K562 (cell line): ENCODE data around the gene SARS2. TPM values are rescaled to one million over a fixed set of nuclear protein-coding genes. Genes with fewer than 3 reads are reported as not detected.
A peak's percentile ranks its signal among the peaks of the same experiment; 100 is the strongest.

ENCODE experiments used
- ASH1L ChIP-seq: fragments of 450-650 bp; IDR thresholded peaks from 2 replicates; pipeline ENCODE4 v1.6.1; 2018; ENCODE audit warnings: borderline replicate concordance, mild to moderate bottlenecking, low read depth; ENCODE audit not compliant: partially characterized antibody
- BRCA1 ChIP-seq, 2 experiments: fragments of 450-650 bp in 1 of 2; sonication (generic) in 1 of 2; formaldehyde crosslinking in 1 of 2; IDR thresholded peaks; 2 replicates each; pipeline versions ENCODE4 v1.5.0 to v1.6.1; 2017 to 2020; ENCODE audit warnings: mild to moderate bottlenecking in 1 of 2, missing genetic modification reagents in 1 of 2
- COPS2 ChIP-seq: fragments of 450-650 bp; conservative IDR thresholded peaks from 2 replicates; pipeline ENCODE4 v1.6.1; 2016; ENCODE audit warnings: mild to moderate bottlenecking, moderate library complexity
- DDX20 ChIP-seq: fragments of 450-650 bp; IDR thresholded peaks from 2 replicates; pipeline ENCODE4 v1.6.1; 2016; ENCODE audit warnings: missing genetic modification characterization, low read depth, mild to moderate bottlenecking, missing compliant biosample characterization, moderate library complexity
- FOSL1 ChIP-seq: fragments of 200-800 bp; sonication (Bioruptor generic); conservative IDR thresholded peaks from 2 replicates; pipeline ENCODE4 v1.6.1; 2016; ENCODE audit warnings: missing genetic modification characterization, missing compliant biosample characterization
- GMEB1 ChIP-seq: fragments of 250-450 bp; sonication (Bioruptor Pico); IDR thresholded peaks from 2 replicates; pipeline ENCODE4 v1.4.0; 2020; ENCODE audit warnings: mild to moderate bottlenecking
- IRF1 ChIP-seq: sonication (generic); formaldehyde crosslinking; IDR thresholded peaks from 2 replicates; pipeline ENCODE4 v1.8.0; 2022; ENCODE audit warnings: missing genetic modification reagents, mild to moderate bottlenecking, borderline replicate concordance
- KAT2B ChIP-seq: IDR thresholded peaks from one replicate; pipeline ENCODE4 v1.6.1; 2012; ENCODE audit warnings: low read depth, mild to moderate bottlenecking, control low read depth, inconsistent platforms, low read length, moderate library complexity
- KDM2B ChIP-seq: fragments of 250-450 bp; sonication (Bioruptor Pico); IDR thresholded peaks from 2 replicates; pipeline ENCODE4 v1.8.0; 2021; ENCODE audit warnings: mild to moderate bottlenecking, moderate library complexity
- MYNN ChIP-seq, 2 experiments: sonication (generic); formaldehyde crosslinking in 1 of 2; IDR thresholded peaks; 2 replicates each; pipeline versions ENCODE4 v1.5.0 to v1.6.1; 2016 to 2020; ENCODE audit warnings: antibody characterized with exemption in 1 of 2, missing genetic modification reagents in 1 of 2
- NR4A1 ChIP-seq, 2 experiments: fragments of 250-450 bp in 1 of 2; fragments of 450-650 bp in 1 of 2; sonication (Bioruptor Pico) in 1 of 2; IDR thresholded peaks; 2 replicates each; pipeline versions ENCODE4 v1.4.0 to v1.6.1; 2016 to 2020; ENCODE audit warnings: mild to moderate bottlenecking in 2 of 2, missing compliant biosample characterization in 1 of 2, missing genetic modification characterization in 1 of 2, moderate library complexity in 1 of 2
- RB1 ChIP-seq: fragments of 450-650 bp; IDR thresholded peaks from 2 replicates; pipeline ENCODE4 v1.6.1; 2017; ENCODE audit warnings: low read depth, mild to moderate bottlenecking
- RBM15 ChIP-seq: fragments of 200-400 bp; formaldehyde crosslinking; IDR thresholded peaks from 2 replicates; pipeline ENCODE4 v1.6.1; 2018; ENCODE audit warnings: mild to moderate bottlenecking, low read length, moderate library complexity; ENCODE audit not compliant: insufficient read depth
- SMAD1 ChIP-seq: fragments of 150-350 bp; IDR thresholded peaks from 2 replicates; pipeline ENCODE4 v1.6.1; 2014; ENCODE audit warnings: low read length, low read depth; ENCODE audit not compliant: partially characterized antibody
- SNRNP70 ChIP-seq: fragments of 200-400 bp; formaldehyde crosslinking; optimal IDR thresholded peaks from 2 replicates; pipeline ENCODE3; 2017; ENCODE audit warnings: low read depth, low read length
- SOX6 ChIP-seq: fragments of 450-650 bp; IDR thresholded peaks from 2 replicates; pipeline ENCODE4 v1.6.1; 2014; ENCODE audit warnings: mild to moderate bottlenecking
- SP1 ChIP-seq: sonication (generic); formaldehyde crosslinking; IDR thresholded peaks from 2 replicates; pipeline ENCODE4 v1.8.1; 2022; ENCODE audit warnings: mild to moderate bottlenecking, missing genetic modification reagents
- TRIM28 ChIP-seq: fragments of 450-650 bp; IDR thresholded peaks from 2 replicates; pipeline ENCODE4 v1.6.1; 2017
- ZFX ChIP-seq: sonication (generic); formaldehyde crosslinking; IDR thresholded peaks from 2 replicates; pipeline ENCODE4 v1.8.0; 2022; ENCODE audit warnings: mild to moderate bottlenecking, missing genetic modification reagents, moderate library complexity
- ZNF324 ChIP-seq: fragments of 250-450 bp; sonication (Bioruptor Pico); IDR thresholded peaks from 2 replicates; pipeline ENCODE4 v1.4.0; 2020; ENCODE audit warnings: mild to moderate bottlenecking
- ZNF589 ChIP-seq: fragments of 200-800 bp; sonication (Bioruptor generic); IDR thresholded peaks from 2 replicates; pipeline ENCODE4 v1.6.1; 2016; ENCODE audit warnings: low read depth, missing genetic modification characterization, missing compliant biosample characterization
- polyA plus RNA-seq, 8 experiments: library from polyadenylated mRNA; depleted of rRNA in 4 of 8; stranded (reverse) in 5 of 8; unstranded in 3 of 8; fragments of >200 nt; fragmentation: Nextera tagmentation in 2 of 8; fragmentation: Illumina TruSeq in 1 of 8; extraction: Ambion mirVana in 2 of 8; extraction: Trizol in 1 of 8; gene quantifications; 2 replicates each; pipeline versions ENCODE4 v1.2.1 to v1.2.3, GENCODE V29; 2011 to 2014; ENCODE audit warnings: inconsistent platforms in 1 of 8, missing spikeins in 1 of 8
- total RNA-seq, 7 experiments: library from RNA; depleted of rRNA in 6 of 7; stranded (reverse); fragments of >200 nt in 6 of 7; fragmentation: Illumina TruSeq in 2 of 7; extraction: Trizol in 2 of 7; gene quantifications; 2 replicates each; pipeline versions ENCODE4 v1.2.1 to v1.2.3, GENCODE V29; 2011 to 2021; ENCODE audit warnings: low replicate concordance in 1 of 7
- TF ChIP-seq, protein P1 (sequence below): fragments of 450-650 bp; formaldehyde crosslinking; IDR thresholded peaks from 2 replicates; pipeline ENCODE4 v1.4.0; 2020; ENCODE audit warnings: mild to moderate bottlenecking, moderate library complexity
- TF ChIP-seq, protein P2 (sequence below): IDR thresholded peaks from 2 replicates; pipeline ENCODE4 v1.6.1; 2011; ENCODE audit warnings: borderline replicate concordance, low read depth, mild to moderate bottlenecking, moderate library complexity, low read length; ENCODE audit not compliant: insufficient read depth, poor library complexity, severe bottlenecking

SARS2 gene
- total and polyA plus RNA-seq, 9 of the 15 experiments (the other 6 are each of a cell fraction or from before 2014, with no cell fraction given): 3.1 to 59.1 (median 31.7) TPM

DNA sequence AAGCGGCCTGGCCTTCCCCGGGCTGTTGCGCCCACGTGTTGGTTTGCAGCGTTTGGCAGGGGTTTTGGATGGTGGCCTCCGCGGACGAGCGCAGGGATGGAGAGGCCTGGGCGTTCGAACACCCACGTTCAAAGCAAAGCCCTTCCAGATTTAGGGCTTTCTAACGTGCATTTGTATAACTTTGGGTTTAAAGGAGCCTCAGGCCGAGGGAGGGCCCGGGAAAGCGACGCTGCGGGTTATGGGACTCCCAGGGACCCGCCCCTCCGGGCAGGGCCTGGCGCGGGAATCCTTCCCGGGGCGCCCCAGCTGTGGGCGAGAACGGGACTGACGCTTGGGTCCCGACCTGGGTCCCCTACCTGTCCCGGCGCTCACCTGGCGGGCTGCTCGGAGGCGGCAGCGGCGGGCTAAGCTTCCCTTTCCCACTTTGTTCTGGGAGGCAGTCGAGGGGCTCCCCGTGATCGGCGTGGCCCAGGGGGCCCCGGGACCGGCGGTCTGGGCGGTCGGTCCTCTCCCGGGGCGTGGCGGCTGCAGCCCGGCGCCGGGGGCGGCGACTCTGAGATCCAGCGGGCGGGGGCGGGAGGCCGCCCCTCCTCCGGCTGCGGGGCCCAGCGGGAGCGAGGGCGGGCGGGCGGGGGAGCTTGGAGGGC lies 44.8 kb upstream of the SARS2 start, which contains the start of gene FBXO17 (continued):
- no peak for TF ChIP-seq KDM2B (CRISPR knock-in tag)
- TF ChIP-seq ASH1L: no peak
- no peak for TF ChIP-seq COPS2
- TF ChIP-seq SP1 (CRISPR knock-in tag): no peak
- no peak for TF ChIP-seq NR4A1 (CRISPR knock-in tag; IDR thresholded peaks at IDR 0.05)
- peak; percentile 31; the same call in 1 of the 2 replicates for TF ChIP-seq NR4A1 (tag; IDR thresholded peaks at IDR 0.05)
- TF ChIP-seq TRIM28: no peak
- TF ChIP-seq, protein P1, sequence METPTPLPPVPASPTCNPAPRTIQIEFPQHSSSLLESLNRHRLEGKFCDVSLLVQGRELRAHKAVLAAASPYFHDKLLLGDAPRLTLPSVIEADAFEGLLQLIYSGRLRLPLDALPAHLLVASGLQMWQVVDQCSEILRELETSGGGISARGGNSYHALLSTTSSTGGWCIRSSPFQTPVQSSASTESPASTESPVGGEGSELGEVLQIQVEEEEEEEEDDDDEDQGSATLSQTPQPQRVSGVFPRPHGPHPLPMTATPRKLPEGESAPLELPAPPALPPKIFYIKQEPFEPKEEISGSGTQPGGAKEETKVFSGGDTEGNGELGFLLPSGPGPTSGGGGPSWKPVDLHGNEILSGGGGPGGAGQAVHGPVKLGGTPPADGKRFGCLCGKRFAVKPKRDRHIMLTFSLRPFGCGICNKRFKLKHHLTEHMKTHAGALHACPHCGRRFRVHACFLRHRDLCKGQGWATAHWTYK (CRISPR knock-in tag): no peak
- TF ChIP-seq ZNF589 (CRISPR knock-in tag): 0 out of 2 replicates have a peak, but pooled peaks have one; percentile 70
- TF ChIP-seq ZFX: peak; percentile 87
- no peak for TF ChIP-seq SOX6
- TF ChIP-seq SMAD1: no peak
- no peak for TF ChIP-seq FOSL1 (tag)
- TF ChIP-seq DDX20 (tag): no peak
- TF ChIP-seq RBM15: no peak
- no peak for TF ChIP-seq MYNN (IDR thresholded peaks at IDR 0.05)
- TF ChIP-seq MYNN (CRISPR knock-in tag; IDR thresholded peaks at IDR 0.05): no peak
- TF ChIP-seq IRF1 (CRISPR knock-in tag): no peak
- peak; percentile 62; the same call in 1 of the 2 replicates for TF ChIP-seq RB1
- no peak for TF ChIP-seq KAT2B
- TF ChIP-seq, protein P2, sequence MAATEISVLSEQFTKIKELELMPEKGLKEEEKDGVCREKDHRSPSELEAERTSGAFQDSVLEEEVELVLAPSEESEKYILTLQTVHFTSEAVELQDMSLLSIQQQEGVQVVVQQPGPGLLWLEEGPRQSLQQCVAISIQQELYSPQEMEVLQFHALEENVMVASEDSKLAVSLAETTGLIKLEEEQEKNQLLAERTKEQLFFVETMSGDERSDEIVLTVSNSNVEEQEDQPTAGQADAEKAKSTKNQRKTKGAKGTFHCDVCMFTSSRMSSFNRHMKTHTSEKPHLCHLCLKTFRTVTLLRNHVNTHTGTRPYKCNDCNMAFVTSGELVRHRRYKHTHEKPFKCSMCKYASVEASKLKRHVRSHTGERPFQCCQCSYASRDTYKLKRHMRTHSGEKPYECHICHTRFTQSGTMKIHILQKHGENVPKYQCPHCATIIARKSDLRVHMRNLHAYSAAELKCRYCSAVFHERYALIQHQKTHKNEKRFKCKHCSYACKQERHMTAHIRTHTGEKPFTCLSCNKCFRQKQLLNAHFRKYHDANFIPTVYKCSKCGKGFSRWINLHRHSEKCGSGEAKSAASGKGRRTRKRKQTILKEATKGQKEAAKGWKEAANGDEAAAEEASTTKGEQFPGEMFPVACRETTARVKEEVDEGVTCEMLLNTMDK: no peak
- no peak for TF ChIP-seq SNRNP70
- TF ChIP-seq BRCA1 (IDR thresholded peaks at IDR 0.05): no peak
- TF ChIP-seq BRCA1 (CRISPR knock-in tag; IDR thresholded peaks at IDR 0.05): no peak
- no peak for TF ChIP-seq GMEB1
- TF ChIP-seq ZNF324 (CRISPR knock-in tag): no peak
